Right lobe of liver (tissue), 6 donors: ENCODE results near the gene POC1A. TPM values are rescaled to one million over a fixed set of nuclear protein-coding genes. Genes with fewer than 3 reads are reported as not detected.

ENCODE experiments used
- ATAC-seq, 4 donors: fragments of 200-7000 bp; cut with Tn5 transposase; one replicate each; pipeline ENCODE4 v1.9.1; 2020; ENCODE audit warnings: mild to moderate bottlenecking in 4 of 4, moderate library complexity in 4 of 4
- DNase-seq, 3 donors: peaks; one replicate each; pipeline ENCODE4 v3.0.0-alpha.2; 2020
- H3K27ac ChIP-seq, 3 donors: fragments of 200-600 bp; one replicate each; pipeline ENCODE4 v1.8.0; 2022
- H3K27me3 ChIP-seq, 2 donors: fragments of 200-600 bp; one replicate each; pipeline ENCODE4 v1.8.0; 2022
- H3K36me3 ChIP-seq, 4 donors: fragments of 200-600 bp; sonication (generic) in 1 of 4; one replicate each; pipeline versions ENCODE4 v1.5.1 to v1.8.0; 2017 to 2022; ENCODE audit warnings: control low read depth in 1 of 4
- H3K4me1 ChIP-seq, 4 donors: fragments of 200-600 bp; sonication (generic) in 1 of 4; one replicate each; pipeline versions ENCODE4 v1.5.1 to v1.8.0; 2017 to 2022; ENCODE audit warnings: control low read depth in 1 of 4
- H3K4me3 ChIP-seq, 3 donors: fragments of 200-600 bp; one replicate each; pipeline ENCODE4 v1.8.0; 2022
- H3K9me3 ChIP-seq, 4 donors: fragments of 200-600 bp; sonication (generic) in 1 of 4; one replicate each; pipeline versions ENCODE4 v1.5.1 to v1.8.0; 2017 to 2022; ENCODE audit warnings: control low read depth in 1 of 4
- POLR2A ChIP-seq: fragments of 450-650 bp; IDR thresholded peaks from one replicate; pipeline ENCODE4 v1.6.1; 2017; ENCODE audit warnings: antibody characterized with exemption, mild to moderate bottlenecking
- WGBS: methylation state at CpG from one replicate; pipeline ENCODE4 v1.1.6; 2018; ENCODE audit warnings: low coverage, low lambda C conversion rate; ENCODE audit not compliant: insufficient coverage; ENCODE audit errors: missing lambda C conversion rate; 5-methylcytosine and 5-hydroxymethylcytosine counted together
- intact Hi-C, 2 donors: fragments of 100-400 bp; cut with DNase I; formaldehyde crosslinking; loops; one replicate each; pipeline versions ENCODE4 v1.11.2 to v1.14.1; 2022
- total RNA-seq, 6 experiments: library from RNA; depleted of rRNA in 2 of 6; stranded (reverse); fragments of >200 nt in 2 of 6; fragmentation: NEBNext Ultra II Directional in 3 of 6; extraction: Animal tissue kit (Norgen Biotek cat#: 25700) in 3 of 6; gene quantifications; one replicate each; pipeline versions ENCODE4 v1.1.0 to v1.2.4, GENCODE V29; 2016 to 2023
- TF ChIP-seq, protein P1 (sequence below), 4 donors: fragments of 200-600 bp in 3 of 4; fragments of 450-650 bp in 1 of 4; IDR thresholded peaks; one replicate each; pipeline versions ENCODE4 v1.5.1 to v1.8.0; 2016 to 2022; ENCODE audit warnings: antibody characterized with exemption in 4 of 4, mild to moderate bottlenecking in 2 of 4
- donor health status: DM: no; HTN: yes; CAD: no.
- donor health status: DM: no; HTN: no; CAD: no.
- donor health status: DM: no; HTN: no; CAD: no.
- donor health status: DM: no; HTN: yes; CAD: no.
- donor health status: DM: no; HTN: yes; CAD: no.

Gene POC1A
- total RNA-seq, 6 experiments from 2014 or later, result 2.0 to 4.3 (median 3.2) TPM

DNA sequence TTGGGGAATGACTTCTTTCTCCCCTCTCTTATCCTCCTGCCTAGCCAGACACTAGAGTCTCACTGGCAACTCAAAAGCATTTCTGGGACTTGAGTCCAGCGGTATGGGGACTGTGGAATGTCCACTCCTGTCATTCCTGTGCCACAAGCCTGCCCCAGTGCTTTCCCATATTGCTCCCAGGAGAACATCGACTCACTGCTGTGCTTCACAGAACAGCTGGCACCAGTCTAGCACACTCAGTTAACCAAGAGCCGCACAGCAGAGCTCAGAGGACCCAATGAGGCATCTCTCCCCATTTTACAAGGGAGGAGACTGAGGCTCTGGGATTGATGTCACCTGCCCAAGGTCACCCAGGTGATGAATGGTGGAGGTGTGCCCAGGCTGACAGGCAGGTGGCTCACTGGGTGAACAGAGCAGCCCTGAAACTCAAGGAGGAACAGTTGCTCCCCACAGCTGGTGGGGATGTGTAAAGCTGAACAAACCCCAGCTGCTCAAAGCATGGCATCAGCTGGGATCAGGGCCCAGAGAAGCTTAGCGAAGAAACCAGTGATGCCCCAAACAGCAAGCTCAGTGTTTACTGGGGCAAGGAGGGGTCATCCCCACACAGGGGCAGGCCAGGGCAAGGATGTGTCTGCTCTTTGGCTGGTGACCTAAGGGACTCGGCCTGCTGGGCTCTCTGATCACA is 62.5 kb downstream of the POC1A start:
- peaks cover 0 to 11% (median 0%) of the 10 kb centered on the region in 4 donors for H3K4me1 ChIP-seq
- ATAC-seq, result no peak
- H3K27ac ChIP-seq, result no peak overlapping the region
- DNase-seq, result peak in 1 of 3 donors; percentile 26
- no peak overlapping the region for H3K4me3 ChIP-seq
- H3K36me3 ChIP-seq, result no peaks in the 10 kb centered on the region
- H3K9me3 ChIP-seq, result no peaks in the 10 kb centered on the region
- intact Hi-C loops, result no loop called here
- no peaks in the 10 kb centered on the region for H3K27me3 ChIP-seq
- TF ChIP-seq, protein P1, sequence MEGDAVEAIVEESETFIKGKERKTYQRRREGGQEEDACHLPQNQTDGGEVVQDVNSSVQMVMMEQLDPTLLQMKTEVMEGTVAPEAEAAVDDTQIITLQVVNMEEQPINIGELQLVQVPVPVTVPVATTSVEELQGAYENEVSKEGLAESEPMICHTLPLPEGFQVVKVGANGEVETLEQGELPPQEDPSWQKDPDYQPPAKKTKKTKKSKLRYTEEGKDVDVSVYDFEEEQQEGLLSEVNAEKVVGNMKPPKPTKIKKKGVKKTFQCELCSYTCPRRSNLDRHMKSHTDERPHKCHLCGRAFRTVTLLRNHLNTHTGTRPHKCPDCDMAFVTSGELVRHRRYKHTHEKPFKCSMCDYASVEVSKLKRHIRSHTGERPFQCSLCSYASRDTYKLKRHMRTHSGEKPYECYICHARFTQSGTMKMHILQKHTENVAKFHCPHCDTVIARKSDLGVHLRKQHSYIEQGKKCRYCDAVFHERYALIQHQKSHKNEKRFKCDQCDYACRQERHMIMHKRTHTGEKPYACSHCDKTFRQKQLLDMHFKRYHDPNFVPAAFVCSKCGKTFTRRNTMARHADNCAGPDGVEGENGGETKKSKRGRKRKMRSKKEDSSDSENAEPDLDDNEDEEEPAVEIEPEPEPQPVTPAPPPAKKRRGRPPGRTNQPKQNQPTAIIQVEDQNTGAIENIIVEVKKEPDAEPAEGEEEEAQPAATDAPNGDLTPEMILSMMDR (IDR thresholded peaks at IDR 0.05), result no peak
- no peak for TF ChIP-seq POLR2A
- WGBS, result 100% methylated on average over 1 of the region's 5 CpGs

DNA sequence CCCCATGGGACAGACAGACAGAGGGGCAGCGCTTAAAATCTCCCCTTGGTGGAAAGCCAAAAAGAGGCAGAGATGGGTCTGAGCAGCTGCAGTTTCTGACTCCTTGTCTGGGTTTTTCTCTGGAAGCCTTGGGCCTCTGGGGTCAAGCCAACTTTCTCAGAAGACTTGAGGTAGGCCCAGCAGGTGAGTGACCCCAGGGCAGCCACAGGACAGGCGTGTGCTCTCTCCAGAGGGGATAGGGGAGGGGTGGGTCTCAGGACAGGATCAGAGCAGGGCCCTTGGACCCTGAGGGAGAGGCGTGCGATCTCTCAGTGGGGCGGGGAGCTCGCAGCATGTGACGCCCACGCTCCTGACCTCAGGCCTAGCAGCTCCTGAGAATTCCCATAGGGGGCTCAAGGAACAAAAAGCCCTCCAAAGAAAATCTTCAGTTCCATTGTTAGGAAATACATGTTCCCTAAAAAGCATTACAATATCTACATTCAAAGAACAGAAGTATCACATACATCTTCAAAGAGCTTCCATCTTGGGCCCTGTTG is 63.2 kb downstream of the POC1A start:
- H3K27me3 ChIP-seq, result no peaks in the 10 kb centered on the region
- DNase-seq (peak in 2 of 3 donors; percentile 10 to 15), ATAC-seq (no peak)
- peaks cover 0 to 11% (median 0%) of the 10 kb centered on the region in 4 donors for H3K4me1 ChIP-seq
- no peak overlapping the region for H3K27ac ChIP-seq
- no peaks in the 10 kb centered on the region for H3K9me3 ChIP-seq
- no peak overlapping the region for H3K4me3 ChIP-seq
- no peak for TF ChIP-seq POLR2A
- TF ChIP-seq, protein P1 (IDR thresholded peaks at IDR 0.05), result no peak
- WGBS, result no CpG with 5 or more reads among the region's 8 CpGs
- no peaks in the 10 kb centered on the region for H3K36me3 ChIP-seq
- intact Hi-C loops, result no loop called here

DNA sequence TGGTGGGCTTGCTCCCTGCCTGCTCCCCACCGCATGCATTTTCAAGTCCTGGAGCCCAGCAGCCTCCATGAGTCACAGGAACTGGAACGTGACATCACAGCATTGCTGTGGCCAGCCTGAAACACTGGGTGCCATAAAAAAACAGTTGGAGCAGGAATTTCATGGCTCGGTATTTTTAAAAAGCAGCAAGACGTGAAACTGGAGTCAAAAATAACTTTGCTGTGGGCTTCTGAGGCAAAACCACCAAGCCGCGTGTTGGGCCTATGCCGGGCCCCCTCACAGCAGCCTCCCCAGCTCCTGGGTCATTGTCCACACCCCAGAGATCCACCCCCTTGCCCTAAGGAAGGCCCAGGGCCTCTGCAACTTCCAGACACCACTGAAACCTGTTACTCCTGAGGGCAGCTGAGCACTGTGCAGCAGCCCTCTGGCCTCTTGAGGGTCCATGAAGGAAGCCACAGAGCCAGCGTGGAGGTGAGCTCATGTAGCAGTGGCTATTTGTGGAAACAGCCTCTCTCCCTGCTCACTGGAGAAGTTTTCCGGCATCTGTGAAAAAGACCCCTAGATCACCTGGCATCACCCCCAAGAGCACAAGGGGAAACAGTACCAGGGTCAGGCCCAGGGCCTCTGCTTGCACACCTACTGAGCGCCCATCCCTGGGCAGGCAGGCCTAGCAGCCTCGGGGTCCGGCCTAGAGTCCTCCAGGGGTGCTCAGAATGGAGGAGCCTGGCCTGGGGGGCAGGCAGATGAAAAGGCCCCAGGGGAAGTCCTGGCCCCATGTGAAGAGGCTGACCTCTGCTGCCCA is 63.9 kb downstream of the POC1A start:
- intact Hi-C loops, result no loop called here
- Histone ChIP-seq H3K27ac (no peak overlapping the region), H3K4me1 (peaks cover 0 to 11% (median 0%) of the 10 kb centered on the region in 4 donors), H3K36me3 (no peaks in the 10 kb centered on the region), H3K27me3 (no peaks in the 10 kb centered on the region), H3K4me3 (no peak overlapping the region), H3K9me3 (no peaks in the 10 kb centered on the region)
- no peak for ATAC-seq
- WGBS, result 89% methylated on average over 2 of the region's 12 CpGs
- peak in 1 of 3 donors; percentile 37 for DNase-seq
- TF ChIP-seq, protein P1 (IDR thresholded peaks at IDR 0.05), result no peak
- no peak for TF ChIP-seq POLR2A

DNA sequence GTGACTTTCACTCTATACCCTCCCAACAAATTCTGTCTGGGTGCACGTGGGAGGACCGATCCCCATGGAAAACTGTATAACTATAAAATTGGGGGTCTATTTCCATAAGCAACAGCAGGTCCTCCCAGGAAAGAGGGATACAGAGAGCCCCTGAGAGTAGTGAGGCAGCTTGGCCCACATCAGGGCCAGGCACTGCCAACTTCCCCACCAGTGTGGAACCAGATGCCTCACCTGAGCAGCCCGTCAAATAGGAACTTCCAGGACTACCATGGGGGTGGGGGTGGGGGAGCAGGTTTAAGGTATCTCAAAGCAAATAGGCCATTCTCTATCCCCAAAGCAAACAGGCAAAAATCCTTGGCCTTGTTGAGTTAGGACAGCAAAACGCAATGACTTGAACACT is 64.5 kb downstream of the POC1A start:
- Histone ChIP-seq H3K9me3 (no peaks in the 10 kb centered on the region), H3K4me1 (peaks cover 0 to 11% (median 0%) of the 10 kb centered on the region in 4 donors), H3K27ac (no peak overlapping the region), H3K36me3 (no peaks in the 10 kb centered on the region), H3K27me3 (no peaks in the 10 kb centered on the region), H3K4me3 (no peak overlapping the region)
- ATAC-seq (no peak), DNase-seq (peak in 1 of 3 donors; percentile 11)
- intact Hi-C loops, result no loop called here
- no peak for TF ChIP-seq POLR2A
- TF ChIP-seq, protein P1 (IDR thresholded peaks at IDR 0.05), result no peak
- WGBS, result 90% methylated on average over 3 of the region's 4 CpGs
